LHCN-M2 (cell line): ENCODE measurements around the gene GPA33. TPM values are rescaled to one million over a fixed set of nuclear protein-coding genes. Genes with fewer than 3 reads are reported as not detected.

ENCODE experiments used
- DNase-seq: peaks from one replicate; pipeline ENCODE4 v3.0.0-alpha.2; 2012; ENCODE audit warnings: low read depth
- total RNA-seq: library from RNA; depleted of rRNA; stranded (reverse); fragments of >200 nt; gene quantifications from 2 replicates; pipeline ENCODE4 v1.2.3, GENCODE V29; 2014

The GPA33 gene
- total RNA-seq, 1 experiment from 2014 or later, result not detected

DNA sequence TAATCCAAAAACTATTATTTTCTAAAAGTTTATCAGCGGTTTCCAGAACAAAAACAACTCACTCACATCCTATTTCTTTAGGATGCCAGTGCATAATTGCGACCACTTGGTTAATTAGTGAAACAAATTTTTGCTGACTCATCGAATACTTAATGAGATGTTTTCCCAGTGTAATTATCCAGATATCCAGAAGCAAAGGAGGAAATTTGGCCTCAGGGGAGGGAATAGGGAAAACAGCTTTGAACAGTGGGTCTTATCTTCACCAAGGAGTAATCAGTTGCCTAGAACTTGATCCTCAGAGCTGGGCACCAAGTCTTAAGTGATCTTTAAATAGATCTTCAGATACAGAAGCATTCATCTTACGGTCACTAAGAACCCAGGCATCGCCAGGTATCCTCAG is 28.0 kb upstream of the GPA33 start:
- no peak for DNase-seq

DNA sequence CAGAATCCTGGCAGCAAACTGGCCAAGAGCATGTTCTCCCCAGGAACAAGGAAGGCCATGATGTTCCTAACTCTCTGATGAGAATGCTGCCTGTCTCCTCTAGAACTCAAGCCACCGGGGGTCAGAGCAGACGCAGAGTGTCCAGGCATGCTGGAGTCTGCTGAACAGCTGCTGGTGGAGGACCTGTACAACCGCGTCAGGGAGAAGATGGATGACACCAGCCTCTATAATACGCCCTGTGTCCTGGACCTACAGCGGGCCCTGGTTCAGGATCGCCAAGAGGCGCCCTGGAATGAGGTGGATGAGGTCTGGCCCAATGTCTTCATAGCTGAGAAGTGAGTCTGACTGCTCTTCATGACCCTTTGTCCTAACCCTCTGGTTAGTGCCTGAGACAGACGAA is 27.0 kb upstream of the GPA33 start:
- DNase-seq, result no peak

- DNase-seq, result no peak
Observed at GRCh38 chr1:167116174-167116573, 26.0 kb upstream of the GPA33 start.

DNA sequence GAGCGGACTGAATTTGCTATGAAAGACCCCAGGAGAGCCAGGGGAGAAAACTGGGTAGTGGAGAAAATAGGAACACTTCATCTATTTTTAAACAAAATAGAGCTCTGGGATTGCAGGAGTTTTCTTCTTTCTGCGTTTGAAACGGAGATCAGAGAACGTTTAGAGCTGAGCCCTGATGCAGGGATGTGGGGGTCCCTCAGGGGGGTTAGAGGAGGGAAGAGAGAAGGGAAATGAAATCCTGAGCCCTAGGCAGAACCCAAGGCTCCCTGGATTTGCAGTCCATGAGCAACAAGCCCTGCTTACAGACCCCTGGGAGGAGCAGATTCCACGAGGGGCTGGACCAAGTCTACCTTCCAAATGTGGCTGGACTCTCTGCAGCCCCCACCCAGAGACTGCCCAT is 25.5 kb upstream of the GPA33 start:
- no peak for DNase-seq

- DNase-seq, result no peak
Observed at GRCh38 chr1:167114725-167115124, 24.5 kb upstream of the GPA33 start.

DNA sequence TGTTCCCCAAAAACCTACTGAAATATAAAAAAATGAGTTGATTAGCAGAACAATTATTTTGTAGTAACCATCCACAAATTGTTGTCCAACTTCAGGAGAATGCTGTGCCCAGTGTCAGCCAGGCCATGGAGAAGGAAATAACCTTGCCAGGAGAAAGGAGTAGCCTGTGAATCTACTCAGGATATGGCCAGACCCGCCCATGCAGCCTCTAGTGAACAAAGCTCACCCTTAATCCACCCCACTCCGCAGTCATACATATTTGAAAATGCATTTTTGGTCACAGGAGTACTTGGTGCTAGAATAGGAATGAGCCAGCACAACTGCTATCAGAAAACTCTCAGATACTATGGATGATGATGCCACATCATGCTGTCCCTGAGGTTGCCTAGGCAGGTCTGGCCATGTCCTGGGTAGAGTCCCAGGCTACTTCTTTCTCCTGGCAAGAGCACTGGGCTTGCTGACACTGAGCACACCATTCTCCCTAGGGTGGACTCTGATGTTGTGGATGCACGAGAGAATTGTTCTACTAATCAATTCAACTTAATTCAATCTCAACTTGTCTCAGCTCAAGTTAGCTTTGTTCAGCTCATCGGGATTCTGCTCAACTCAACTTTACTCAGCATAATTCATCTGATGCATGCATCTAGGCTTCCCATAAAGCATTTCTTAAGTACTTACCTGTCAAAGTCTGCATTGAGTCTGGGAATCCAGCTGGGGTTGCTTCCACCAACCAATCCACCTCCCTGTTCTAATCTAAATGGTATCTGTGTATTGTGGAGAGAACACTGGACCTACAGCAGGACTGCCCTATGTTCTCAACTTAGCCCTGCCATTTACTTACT is 21.9 kb upstream of the GPA33 start:
- DNase-seq, result no peak

DNA sequence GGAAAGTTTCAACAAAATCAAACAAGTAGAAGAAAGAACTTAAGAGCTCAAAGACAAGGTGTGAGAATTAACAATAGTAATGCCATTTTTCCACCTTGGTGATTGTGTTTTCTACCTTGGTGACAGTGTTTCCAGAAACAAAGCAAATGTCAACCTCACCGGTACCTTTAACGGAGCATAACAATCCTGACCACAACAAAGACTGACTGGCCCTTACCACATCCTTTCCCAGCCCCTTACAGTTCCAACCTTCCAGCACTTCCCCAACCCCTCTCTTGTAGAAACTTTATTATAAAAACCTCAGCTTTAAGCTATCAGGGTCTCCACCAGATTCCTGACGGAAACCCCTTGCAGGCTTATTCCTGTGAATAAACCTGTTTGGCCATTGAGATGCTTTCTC is 20.4 kb upstream of the GPA33 start:
- DNase-seq, result no peak

DNA sequence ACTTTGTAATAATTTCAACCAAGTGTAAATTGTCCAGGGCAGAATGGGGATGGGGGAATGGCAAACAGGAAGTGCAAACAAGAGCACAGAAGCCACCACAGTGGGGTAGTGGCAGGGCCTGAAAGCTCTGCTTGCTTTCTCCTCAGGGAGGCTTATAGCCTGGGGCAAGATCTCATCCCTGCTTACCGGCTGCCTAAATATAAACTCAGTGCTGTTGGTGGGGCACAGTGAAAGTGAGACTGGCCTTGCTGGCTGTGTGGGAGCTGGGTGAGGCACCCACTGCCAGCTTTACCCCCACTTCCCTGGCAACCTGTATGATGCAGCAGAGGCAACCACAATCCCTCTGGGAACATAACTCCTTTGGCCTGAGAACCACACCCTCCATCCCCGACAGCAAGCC is 18.9 kb upstream of the GPA33 start:
- DNase-seq, result no peak

DNA sequence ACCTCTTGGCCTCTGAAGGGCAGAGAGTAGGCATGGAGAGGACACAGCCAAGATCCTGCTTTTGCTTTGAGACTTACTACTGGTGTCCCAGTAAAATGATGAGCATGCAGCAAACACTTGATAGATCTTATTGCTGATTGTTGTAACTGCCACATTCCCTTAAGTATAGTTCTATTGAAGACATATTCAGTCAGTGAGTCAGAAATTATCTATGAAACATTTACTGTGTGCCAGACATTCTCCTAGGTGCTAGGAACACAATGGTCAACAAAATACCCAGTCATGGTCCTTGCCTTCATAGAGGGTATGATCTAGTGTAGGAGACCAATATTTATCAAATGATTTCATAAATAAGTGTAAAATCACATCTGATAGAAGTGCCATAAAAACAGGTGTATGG is 17.3 kb upstream of the GPA33 start:
- peak; percentile 8 for DNase-seq

DNA sequence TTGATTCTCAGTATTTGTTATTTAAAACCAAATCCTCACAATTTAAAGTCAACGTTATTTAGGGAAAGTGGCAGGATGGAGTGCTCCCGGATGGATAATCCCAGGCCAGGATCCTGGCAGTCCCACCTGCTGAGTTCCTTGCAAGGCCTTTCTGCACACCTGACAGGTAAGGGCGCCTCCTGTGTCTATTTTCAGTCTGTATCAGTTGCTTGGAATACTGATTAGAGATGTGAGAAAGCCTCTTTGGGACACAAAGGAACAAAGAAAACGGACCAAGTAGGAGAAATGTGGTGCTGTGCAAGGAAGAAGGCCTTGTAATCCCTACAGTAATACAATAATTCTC is 15.9 kb upstream of the GPA33 start:
- no peak for DNase-seq

DNA sequence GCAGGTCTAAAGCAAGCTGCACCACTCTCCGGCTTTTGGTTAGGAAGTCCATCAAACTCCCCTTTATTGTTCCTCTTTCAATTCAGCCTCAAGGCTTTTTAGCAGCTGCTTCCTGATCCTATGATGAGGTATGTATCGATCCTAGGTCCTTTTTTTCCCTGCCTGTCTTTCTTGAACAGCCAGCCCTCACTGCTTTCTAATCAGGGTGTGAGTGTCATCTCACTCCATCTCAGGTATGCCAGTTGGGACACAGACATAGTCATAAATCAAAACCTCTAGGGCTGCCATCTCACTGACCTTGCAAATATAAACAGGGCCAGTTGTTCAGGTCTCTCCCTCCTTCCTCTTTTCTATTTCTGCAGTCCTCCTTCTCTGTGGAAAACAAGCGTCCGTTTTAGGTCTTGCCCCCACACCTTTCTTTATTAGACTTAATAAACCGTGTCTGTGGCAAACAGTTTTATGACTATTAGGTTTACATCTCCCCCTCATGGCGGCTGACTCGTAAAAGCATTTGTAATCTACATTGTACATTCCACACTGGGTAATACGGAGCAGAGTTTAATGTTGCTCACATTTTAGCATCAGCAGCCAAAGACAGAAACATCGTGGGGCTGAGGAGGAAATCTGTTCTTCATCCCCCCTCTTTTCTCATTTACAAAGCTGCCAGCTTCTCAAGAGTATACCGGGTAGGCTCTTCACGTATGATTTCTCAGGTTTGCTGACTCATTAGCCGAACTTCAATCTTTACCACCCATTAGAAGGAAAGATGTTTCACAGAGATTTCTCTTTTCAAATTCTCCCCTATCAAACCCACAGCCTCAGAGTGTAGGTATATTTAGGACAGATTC is 15.3 kb upstream of the GPA33 start:
- DNase-seq, result no peak

DNA sequence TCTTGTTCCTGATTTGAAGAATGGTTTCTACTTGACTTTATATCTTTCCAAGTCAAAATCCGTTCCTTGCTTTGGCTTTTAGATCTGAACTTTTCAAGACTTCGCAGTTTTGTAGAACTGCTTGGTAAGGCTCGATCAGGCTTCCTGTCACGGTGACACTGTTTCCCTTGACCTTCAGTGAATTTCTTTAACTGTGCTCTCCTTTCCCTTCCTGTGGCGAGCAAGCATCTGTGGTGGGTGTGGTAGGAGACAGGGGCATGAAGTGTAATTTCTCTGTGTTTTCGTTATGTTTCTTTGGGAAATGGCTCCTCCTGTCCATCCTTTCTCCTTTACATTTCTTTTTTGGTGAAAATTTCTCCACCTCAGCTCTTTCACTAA is 14.1 kb upstream of the GPA33 start:
- no peak for DNase-seq

- no peak for DNase-seq
Observed at GRCh38 chr1:167102906-167103573, 12.9 kb upstream of the GPA33 start.

DNA sequence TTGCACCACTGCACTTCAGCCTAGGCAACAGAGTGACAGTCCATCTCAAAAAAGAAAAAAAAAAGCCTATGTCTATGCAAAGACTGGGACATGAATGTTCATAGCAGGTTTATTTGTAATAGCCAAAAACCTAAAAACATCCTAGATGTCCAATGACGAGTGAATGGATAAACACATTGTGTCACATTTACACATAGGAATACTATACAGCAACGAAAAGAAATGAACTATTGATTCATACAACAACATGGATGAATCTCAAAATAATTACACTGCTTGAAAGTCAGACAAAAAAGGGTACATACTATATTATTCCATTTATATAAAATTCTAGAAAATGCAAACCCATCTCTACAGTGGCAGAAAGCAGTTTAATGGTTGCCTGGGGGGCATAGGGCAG is 11.6 kb upstream of the GPA33 start:
- no peak for DNase-seq

- DNase-seq, result no peak
Observed at GRCh38 chr1:167100730-167101129, 10.6 kb upstream of the GPA33 start.

DNA sequence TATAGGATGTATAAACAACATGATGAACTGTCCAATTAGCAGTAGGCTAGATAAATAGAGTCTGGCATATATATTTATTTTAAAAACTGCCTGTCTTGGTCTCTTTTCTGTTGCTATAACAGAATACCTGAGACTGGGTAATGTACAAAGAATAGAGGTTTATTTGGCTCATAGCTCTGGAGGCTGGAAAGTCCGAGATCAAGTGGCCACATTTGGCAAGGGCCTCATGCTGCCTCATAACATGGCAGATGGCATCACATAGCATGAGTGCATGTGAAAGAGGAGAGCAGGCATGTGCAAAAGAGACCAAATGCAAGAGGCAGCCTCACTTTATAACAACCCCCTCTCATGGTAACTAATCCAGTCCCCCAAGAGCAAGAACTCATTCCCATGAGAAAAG is 9.7 kb upstream of the GPA33 start:
- DNase-seq, result no peak

DNA sequence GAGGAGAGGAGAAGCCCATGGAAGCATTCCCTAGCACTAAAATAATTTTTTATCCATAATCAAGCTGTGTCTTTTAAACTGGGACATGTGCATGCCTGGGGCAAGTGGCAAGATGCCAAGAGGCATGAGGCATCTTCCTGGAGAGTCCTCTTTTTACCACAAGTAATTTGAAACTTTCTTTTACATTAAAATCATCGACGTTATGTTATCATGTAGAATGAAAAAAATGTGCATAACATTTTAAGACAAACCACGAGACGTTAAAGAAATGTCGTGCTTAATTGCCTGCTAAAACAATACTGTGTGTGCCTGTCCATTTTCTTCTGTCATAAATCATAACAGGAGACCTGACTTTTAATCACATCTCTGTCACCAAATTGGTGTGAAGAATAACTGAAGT is 5.2 kb upstream of the GPA33 start:
- peak; percentile 79 for DNase-seq

GRCh38 chr1:167094690-167095089 is 4.5 kb upstream of the GPA33 start:
- peak; percentile 13 for DNase-seq

DNA sequence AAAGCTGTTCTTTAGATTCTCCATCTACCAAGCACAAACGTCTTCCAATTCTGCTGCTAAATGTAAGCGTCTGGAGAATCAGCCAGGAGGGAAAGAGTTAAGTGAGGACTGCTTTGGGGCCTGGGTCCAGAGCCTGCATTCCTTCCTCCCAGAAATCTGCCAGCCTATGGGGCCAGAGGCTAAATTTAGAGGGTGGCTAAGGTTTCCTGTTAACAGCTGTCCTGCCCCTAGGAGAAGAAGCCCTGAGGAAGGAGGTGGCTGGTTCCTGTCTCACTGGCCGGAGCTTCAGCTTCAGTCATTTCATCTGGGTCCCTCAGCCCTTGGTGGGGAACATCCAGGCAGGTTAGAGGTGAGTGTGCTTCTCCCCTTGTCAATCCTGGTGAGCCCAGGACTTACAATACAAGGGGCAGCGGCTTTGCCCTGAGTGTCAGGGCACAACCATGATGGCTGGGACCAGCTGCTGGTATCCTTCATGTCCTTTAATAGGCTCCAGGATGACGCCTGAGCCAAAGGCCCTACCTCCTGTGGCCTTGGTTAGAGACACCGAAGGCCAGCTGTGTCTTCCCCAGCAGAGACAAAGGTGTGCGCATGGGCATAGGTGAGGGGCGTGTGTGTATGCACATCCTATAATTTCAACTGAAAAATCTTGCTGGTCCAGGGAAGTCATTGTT is 3.8 kb upstream of the GPA33 start, which contains the start of gene STYXL2:
TSS of gene STYXL2 (plus strand) at position 230 of the 671 bp plus-strand sequence. CDS start 775 bp downstream, outside the sequence.
- peak; percentile 69 for DNase-seq

GRCh38 chr1:167092653-167093052 is 2.5 kb upstream of the GPA33 start:
- no peak for DNase-seq

DNA sequence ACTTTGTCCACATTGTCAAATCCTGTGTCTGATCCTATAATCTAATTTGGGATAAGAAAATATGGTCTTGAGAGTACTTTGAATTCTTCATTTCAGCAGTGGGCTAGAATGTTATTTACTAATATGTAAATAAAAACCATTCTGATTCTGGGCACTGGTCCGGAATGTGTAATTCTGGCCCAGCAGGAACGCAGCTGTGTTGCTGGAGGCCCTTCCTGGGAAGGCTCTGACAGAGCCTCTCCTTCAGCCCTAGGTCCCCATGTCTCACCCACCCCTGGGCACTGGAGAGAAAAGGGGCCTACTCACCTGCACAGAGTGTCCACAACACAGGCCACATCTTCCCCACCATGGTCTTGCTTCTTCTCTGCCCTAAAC is 251 bp downstream of the GPA33 start:
- DNase-seq, result no peak
